ENCODE data around the gene TMEM108. TPM values are rescaled to one million over a fixed set of nuclear protein-coding genes. Genes with fewer than 3 reads are reported as not detected.

Gene TMEM108
- total and polyA plus RNA-seq, 2 of the 4 experiments (the other 2 are of a cell fraction): 0.18 to 2.2 TPM

DNA sequence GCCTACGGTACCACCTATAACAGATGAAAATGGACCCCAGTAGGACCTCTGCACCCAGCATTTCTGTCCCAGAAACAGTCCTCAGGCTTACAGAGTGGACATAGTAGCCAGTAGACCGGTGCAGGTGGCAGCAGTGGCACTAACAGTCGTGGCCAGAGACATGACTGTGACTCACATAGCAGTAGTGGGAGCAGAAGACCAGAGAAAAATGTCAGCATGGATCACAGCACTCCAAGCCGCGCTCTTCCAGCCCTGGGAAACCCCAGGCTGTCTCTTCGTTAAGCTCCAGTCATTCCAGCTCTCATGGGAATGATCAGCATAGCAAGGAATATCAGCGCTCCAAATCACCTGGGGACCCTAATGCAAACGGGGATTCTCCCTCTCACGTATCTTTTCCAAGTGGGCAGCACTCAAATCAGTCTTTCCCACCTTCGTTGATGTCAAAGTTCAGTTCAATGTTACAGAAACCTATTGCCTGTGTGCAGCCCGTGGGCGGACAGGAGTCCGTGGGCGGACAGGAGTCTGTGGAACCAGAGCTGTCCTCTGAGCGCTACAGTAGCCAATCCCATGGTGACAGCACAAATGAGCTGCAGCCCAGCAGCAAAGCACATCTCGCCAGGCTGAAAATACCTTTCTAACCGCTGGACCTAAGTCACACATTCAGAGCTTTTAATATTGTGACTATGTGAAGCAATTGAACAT is 372.2 kb downstream of the TMEM108 start:
- Histone ChIP-seq H2BK15ac (ENCODE audit: low read depth, low read length) (peak overlapping the region; percentile 91; the same call in 2 of the 3 replicates), H3K79me1 (ENCODE audit: low read depth in 1 of 2, low read length in 2 of 2) (peaks cover 6 to 23% of the 10 kb centered on the region in 2 experiments; a peak in 3 of 4 replicates), H3K23ac (ENCODE audit: low read depth, low read length) (peak overlapping the region; percentile 50; the same call in 1 of the 2 replicates), H3K4ac (ENCODE audit: low read depth, low read length) (peak overlapping the region; percentile 63), H3K9ac (ENCODE audit: low read depth, low read length) (no peak overlapping the region), H4K5ac (ENCODE audit: low read depth, low read length) (no peak overlapping the region), H3K14ac (replicated peaks; ENCODE audit: low read depth, low read length) (peak overlapping the region; percentile 19; the same call in 1 of the 2 replicates), H3K9me3 (ENCODE audit: control insufficient read depth, insufficient read depth, low read length) (no peaks in the 10 kb centered on the region), H3K4me1 (ENCODE audit: control insufficient read depth, insufficient read depth, low read length) (peaks cover 21% of the 10 kb centered on the region), H4K20me1 (ENCODE audit: insufficient read depth, low read length) (no peaks in the 10 kb centered on the region), H3K18ac (ENCODE audit: low read depth, low read length) (no peak overlapping the region), H2AK5ac (ENCODE audit: low read depth, low read length) (peak overlapping the region; percentile 75; the same call in 1 of the 2 replicates), H2AFZ (replicated peaks; ENCODE audit: low read length, poor library complexity) (no peak overlapping the region), H2BK20ac (ENCODE audit: low read depth, low read length) (peak overlapping the region; percentile 93), H4K8ac (ENCODE audit: low read depth in 2 of 2, low read length in 2 of 2) (peak overlapping the region in 1 of 2 experiments; percentile 38; a peak in 2 of 4 replicates), H3K56ac (ENCODE audit: extremely low read depth, insufficient read depth, low read length) (peak overlapping the region; percentile 36; the same call in 1 of the 2 replicates), H4K91ac (ENCODE audit: insufficient read depth, low read depth, low read length) (peak overlapping the region; percentile 90), H3K4me2 (ENCODE audit: low read depth, low read length) (no peak overlapping the region), H3K36me3 (ENCODE audit: control insufficient read depth, insufficient read depth, low read length) (no peaks in the 10 kb centered on the region), H2BK5ac (ENCODE audit: low read depth, low read length, poor library complexity, severe bottlenecking) (peak overlapping the region; percentile 62), H2BK120ac (ENCODE audit: low read depth, low read length) (peak overlapping the region; percentile 94), H3K27me3 (ENCODE audit: control insufficient read depth, insufficient read depth, low read length) (no peaks in the 10 kb centered on the region), H3K4me3 (ENCODE audit: insufficient read depth, low read depth, low read length) (no peak overlapping the region), H3K9me1 (ENCODE audit: insufficient read depth, low read length) (peaks cover 9% of the 10 kb centered on the region; the same call in 1 of the 2 replicates), H3K27ac (ENCODE audit: insufficient read depth, low read length) (no peak overlapping the region), H2AK9ac (replicated peaks; ENCODE audit: low read depth, low read length, poor library complexity) (no peak overlapping the region)
- 91% methylated on average over 12 of the region's 17 CpGs; no CpG with 5 or more reads in 1 of the 2 experiments for WGBS, 2 experiments (ENCODE audit: extremely low coverage in 2 of 2, insufficient read length in 1 of 2)
- POLR2A ChIA-PET (ENCODE audit: unreplicated experiment): interaction anchor here (0.7 kb wide), 1 partner anchor 8 kb away, joined by 7 read pairs; no protein-coding TSS in a partner anchor
- no TSS peak for BruUV-seq (replicated peaks)
- dilution Hi-C loops (cut with HindIII; ENCODE audit: low sequenced_read_pairs, unreplicated experiment) (no loop called here), in situ Hi-C loops (cut with MboI; ENCODE audit: low sequenced_read_pairs) (no loop called here), intact Hi-C loops (cut with micrococcal nuclease) (no loop called here)
- DNase-seq (no peak), ATAC-seq (ENCODE audit: low read depth) (no peak)
- CTCF ChIA-PET: interaction anchor here (0.8 to 1.4 kb wide), 3 partner anchors 26 to 679 kb away, joined by 3 to 4 read pairs (median 4); no protein-coding TSS in a partner anchor
- TF ChIP-seq FOS (IDR thresholded peaks at IDR 0.05; ENCODE audit: low read depth, low read length) (no peak), MXI1 (IDR thresholded peaks at IDR 0.05; ENCODE audit: borderline replicate concordance, low read depth, low read length) (no peak), SMC3 (IDR thresholded peaks at IDR 0.05; ENCODE audit: low read depth, low read length) (no peak), CEBPB (IDR thresholded peaks at IDR 0.05; ENCODE audit: low read depth, low read length) (no peak), RAD21 (IDR thresholded peaks at IDR 0.05; ENCODE audit: low read length) (no peak), POLR2A (IDR thresholded peaks at IDR 0.05; ENCODE audit: low read depth, low read length) (no peak), RCOR1 (IDR thresholded peaks at IDR 0.05; ENCODE audit: insufficient replicate concordance, low read length) (no peak), MAZ (IDR thresholded peaks at IDR 0.05; ENCODE audit: borderline replicate concordance, low read depth, low read length) (no peak), RFX5 (IDR thresholded peaks at IDR 0.05; ENCODE audit: low read depth, low read length) (no peak), MAFK (IDR thresholded peaks at IDR 0.05; ENCODE audit: low read depth, low read length) (no peak), CHD1 (IDR thresholded peaks at IDR 0.05; ENCODE audit: low read depth, low read length) (no peak), NFE2L2 (IDR thresholded peaks at IDR 0.05; ENCODE audit: low read depth, low read length) (no peak)
- TF ChIP-seq, protein P1, sequence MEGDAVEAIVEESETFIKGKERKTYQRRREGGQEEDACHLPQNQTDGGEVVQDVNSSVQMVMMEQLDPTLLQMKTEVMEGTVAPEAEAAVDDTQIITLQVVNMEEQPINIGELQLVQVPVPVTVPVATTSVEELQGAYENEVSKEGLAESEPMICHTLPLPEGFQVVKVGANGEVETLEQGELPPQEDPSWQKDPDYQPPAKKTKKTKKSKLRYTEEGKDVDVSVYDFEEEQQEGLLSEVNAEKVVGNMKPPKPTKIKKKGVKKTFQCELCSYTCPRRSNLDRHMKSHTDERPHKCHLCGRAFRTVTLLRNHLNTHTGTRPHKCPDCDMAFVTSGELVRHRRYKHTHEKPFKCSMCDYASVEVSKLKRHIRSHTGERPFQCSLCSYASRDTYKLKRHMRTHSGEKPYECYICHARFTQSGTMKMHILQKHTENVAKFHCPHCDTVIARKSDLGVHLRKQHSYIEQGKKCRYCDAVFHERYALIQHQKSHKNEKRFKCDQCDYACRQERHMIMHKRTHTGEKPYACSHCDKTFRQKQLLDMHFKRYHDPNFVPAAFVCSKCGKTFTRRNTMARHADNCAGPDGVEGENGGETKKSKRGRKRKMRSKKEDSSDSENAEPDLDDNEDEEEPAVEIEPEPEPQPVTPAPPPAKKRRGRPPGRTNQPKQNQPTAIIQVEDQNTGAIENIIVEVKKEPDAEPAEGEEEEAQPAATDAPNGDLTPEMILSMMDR (conservative IDR thresholded peaks at IDR 0.05; ENCODE audit: low read depth, low read length): no peak
- TF ChIP-seq, protein P2, sequence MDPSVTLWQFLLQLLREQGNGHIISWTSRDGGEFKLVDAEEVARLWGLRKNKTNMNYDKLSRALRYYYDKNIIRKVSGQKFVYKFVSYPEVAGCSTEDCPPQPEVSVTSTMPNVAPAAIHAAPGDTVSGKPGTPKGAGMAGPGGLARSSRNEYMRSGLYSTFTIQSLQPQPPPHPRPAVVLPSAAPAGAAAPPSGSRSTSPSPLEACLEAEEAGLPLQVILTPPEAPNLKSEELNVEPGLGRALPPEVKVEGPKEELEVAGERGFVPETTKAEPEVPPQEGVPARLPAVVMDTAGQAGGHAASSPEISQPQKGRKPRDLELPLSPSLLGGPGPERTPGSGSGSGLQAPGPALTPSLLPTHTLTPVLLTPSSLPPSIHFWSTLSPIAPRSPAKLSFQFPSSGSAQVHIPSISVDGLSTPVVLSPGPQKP (IDR thresholded peaks at IDR 0.05; ENCODE audit: borderline replicate concordance, low read depth, low read length): no peak
